Neuronal stem cell (in vitro differentiated cells): ENCODE data around the gene ZBTB24.
A peak's percentile ranks its signal among the peaks of the same experiment; 100 is the strongest.

Experiments used
- DNase-seq: peaks from one replicate; pipeline ENCODE4 v3.0.0-alpha.2; 2013; ENCODE audit warnings: low spot score
- H2AFZ ChIP-seq: one replicate; pipeline ENCODE4 v1.6.1; 2013; ENCODE audit warnings: mild to moderate bottlenecking, low read length, inconsistent platforms
- H2AK5ac ChIP-seq: 2 replicates; pipeline ENCODE4 v1.6.1; 2013; ENCODE audit warnings: low read depth, mild to moderate bottlenecking, inconsistent platforms, low read length, moderate library complexity, mixed read lengths
- H2BK120ac ChIP-seq: 2 replicates; pipeline ENCODE4 v1.6.1; 2013; ENCODE audit warnings: low read depth, mild to moderate bottlenecking, inconsistent platforms, low read length, moderate library complexity, mixed read lengths
- H2BK12ac ChIP-seq: one replicate; pipeline ENCODE4 v1.6.1; 2013; ENCODE audit warnings: low read length, inconsistent platforms
- H2BK15ac ChIP-seq: 2 replicates; pipeline ENCODE4 v1.6.1; 2013; ENCODE audit warnings: mild to moderate bottlenecking, low read length, inconsistent platforms, mixed read lengths
- H2BK5ac ChIP-seq: one replicate; pipeline ENCODE4 v1.6.1; 2013; ENCODE audit warnings: inconsistent platforms, mild to moderate bottlenecking, low read length, moderate library complexity
- H3K14ac ChIP-seq: one replicate; pipeline ENCODE4 v1.6.1; 2013; ENCODE audit warnings: low read length, inconsistent platforms
- H3K18ac ChIP-seq: 2 replicates; pipeline ENCODE4 v1.6.1; 2013; ENCODE audit warnings: low read length, inconsistent platforms
- H3K23ac ChIP-seq: 2 replicates; pipeline ENCODE4 v1.6.1; 2013; ENCODE audit warnings: low read depth, mild to moderate bottlenecking, mixed read lengths, low read length, inconsistent platforms; ENCODE audit not compliant: poor library complexity
- H3K27ac ChIP-seq: replicated peaks from 3 replicates; pipeline ENCODE4 v1.5.1; 2013; ENCODE audit warnings: low read length, inconsistent platforms
- H3K27me3 ChIP-seq, 3 experiments: 2 replicates each; pipeline ENCODE4 v1.6.1; 2013; ENCODE audit warnings: low read length in 3 of 3, mild to moderate bottlenecking in 2 of 3, inconsistent platforms in 1 of 3, low read depth in 1 of 3, mixed read lengths in 1 of 3, moderate library complexity in 1 of 3; ENCODE audit not compliant: control insufficient read depth in 3 of 3, insufficient read depth in 3 of 3
- H3K36me3 ChIP-seq, 2 donors: replicated peaks in 1 of 2; 2 replicates each; pipeline ENCODE4 v1.6.1; 2013; ENCODE audit warnings: low read length in 2 of 2; ENCODE audit not compliant: control insufficient read depth in 2 of 2, insufficient read depth in 2 of 2
- H3K4ac ChIP-seq: 2 replicates; pipeline ENCODE4 v1.6.1; 2013; ENCODE audit warnings: inconsistent platforms, mild to moderate bottlenecking, low read length, moderate library complexity
- H3K4me1 ChIP-seq, 2 donors: 1 replicate in 1 of 2; 2 replicates in 1 of 2; pipeline ENCODE4 v1.6.1; 2013; ENCODE audit warnings: low read length in 2 of 2, low read depth in 1 of 2; ENCODE audit not compliant: control insufficient read depth in 2 of 2, insufficient read depth in 1 of 2
- H3K4me2 ChIP-seq: one replicate; pipeline ENCODE4 v1.6.1; 2013; ENCODE audit warnings: mild to moderate bottlenecking, low read length, inconsistent platforms; ENCODE audit not compliant: insufficient read depth, poor library complexity, severe bottlenecking
- H3K4me3 ChIP-seq, 2 donors: 2 replicates each; pipeline ENCODE4 v1.5.1; 2013; ENCODE audit warnings: low read length in 2 of 2, mild to moderate bottlenecking in 2 of 2, inconsistent platforms in 1 of 2, moderate library complexity in 1 of 2
- H3K79me1 ChIP-seq: one replicate; pipeline ENCODE4 v1.6.1; 2013; ENCODE audit warnings: low read depth, mild to moderate bottlenecking, inconsistent platforms, low read length, moderate library complexity
- H3K9ac ChIP-seq: one replicate; pipeline ENCODE4 v1.6.1; 2013; ENCODE audit warnings: mild to moderate bottlenecking, low read depth, low read length, inconsistent platforms; ENCODE audit not compliant: poor library complexity
- H3K9me3 ChIP-seq, 2 donors: replicated peaks in 1 of 2; 2 replicates each; pipeline versions ENCODE3 to v1.6.1; 2013; ENCODE audit warnings: low read length in 2 of 2, mild to moderate bottlenecking in 2 of 2, inconsistent platforms in 1 of 2, low read depth in 1 of 2, mixed read lengths in 1 of 2, moderate library complexity in 1 of 2; ENCODE audit not compliant: control insufficient read depth in 2 of 2, insufficient read depth in 1 of 2
- H4K8ac ChIP-seq: one replicate; pipeline ENCODE4 v1.6.1; 2013; ENCODE audit warnings: low read depth, mild to moderate bottlenecking, inconsistent platforms, low read length, moderate library complexity
- H4K91ac ChIP-seq: one replicate; pipeline ENCODE4 v1.6.1; 2013; ENCODE audit warnings: low read length, low read depth, mild to moderate bottlenecking, inconsistent platforms; ENCODE audit not compliant: poor library complexity
- WGBS, 2 donors: extraction: QIAGEN DNeasy Blood & Tissue Kit; methylation state at CpG; one replicate each; pipeline ENCODE4 v1.1.7; 2013; ENCODE audit warnings: missing lambda C conversion rate in 2 of 2, mixed read lengths in 1 of 2; ENCODE audit not compliant: insufficient read length in 2 of 2, insufficient replicate concordance in 1 of 2; ENCODE audit errors: extremely low coverage in 2 of 2; 5-methylcytosine and 5-hydroxymethylcytosine counted together

Gene ZBTB24

GRCh38 chr6:109512271-109512817 is 29.3 kb upstream of the ZBTB24 start:
- H3K4me3 ChIP-seq: no peak overlapping the region
- no peaks in the 10 kb centered on the region for H3K79me1 ChIP-seq
- H2AK5ac ChIP-seq: no peak overlapping the region
- no peak overlapping the region for H3K4ac ChIP-seq
- no peak overlapping the region for H2AFZ ChIP-seq
- H3K23ac ChIP-seq: no peak overlapping the region
- no peak overlapping the region for H2BK12ac ChIP-seq
- H3K36me3 ChIP-seq: no peaks in the 10 kb centered on the region
- H2BK120ac ChIP-seq: no peak overlapping the region
- peaks cover 3 to 5% of the 10 kb centered on the region in 2 donors for H3K4me1 ChIP-seq
- H3K18ac ChIP-seq: no peak overlapping the region
- peaks cover 0 to 5% of the 10 kb centered on the region in 2 donors for H3K9me3 ChIP-seq
- H4K91ac ChIP-seq: no peak overlapping the region
- DNase-seq: no peak
- H3K27ac ChIP-seq: no peak overlapping the region
- no peak overlapping the region for H2BK15ac ChIP-seq
- no peak overlapping the region for H3K9ac ChIP-seq
- peaks cover 0 to 8% (median 0%) of the 10 kb centered on the region in 3 experiments for H3K27me3 ChIP-seq
- no peak overlapping the region for H2BK5ac ChIP-seq
- WGBS, 2 donors: no CpG with 5 or more reads among the region's 2 CpGs
- no peak overlapping the region for H3K14ac ChIP-seq
- no peak overlapping the region for H3K4me2 ChIP-seq
- no peak overlapping the region for H4K8ac ChIP-seq

GRCh38 chr6:109511832-109512231 is 28.8 kb upstream of the ZBTB24 start:
- no peak overlapping the region for H3K27ac ChIP-seq
- no peak overlapping the region for H3K9ac ChIP-seq
- no peak overlapping the region for H3K14ac ChIP-seq
- no peak overlapping the region for H3K23ac ChIP-seq
- no peak overlapping the region for H3K4me2 ChIP-seq
- no peak overlapping the region for H3K4me3 ChIP-seq
- H4K91ac ChIP-seq: no peak overlapping the region
- no CpG with 5 or more reads among the region's 2 CpGs for WGBS, 2 donors
- no peak for DNase-seq
- peaks cover 3 to 5% of the 10 kb centered on the region in 2 donors for H3K4me1 ChIP-seq
- H3K27me3 ChIP-seq: peaks cover 0 to 8% (median 0%) of the 10 kb centered on the region in 3 experiments
- no peak overlapping the region for H3K18ac ChIP-seq
- H3K79me1 ChIP-seq: no peaks in the 10 kb centered on the region
- no peak overlapping the region for H2BK12ac ChIP-seq
- no peak overlapping the region for H2AK5ac ChIP-seq
- no peak overlapping the region for H2BK15ac ChIP-seq
- H3K36me3 ChIP-seq: no peaks in the 10 kb centered on the region
- H3K4ac ChIP-seq: no peak overlapping the region
- no peak overlapping the region for H2BK120ac ChIP-seq
- H4K8ac ChIP-seq: no peak overlapping the region
- no peak overlapping the region for H2AFZ ChIP-seq
- H3K9me3 ChIP-seq: peaks cover 0 to 5% of the 10 kb centered on the region in 2 donors
- H2BK5ac ChIP-seq: no peak overlapping the region

GRCh38 chr6:109510358-109510757 is 27.3 kb upstream of the ZBTB24 start:
- no peak overlapping the region for H2AFZ ChIP-seq
- H3K14ac ChIP-seq: no peak overlapping the region
- H3K79me1 ChIP-seq: no peaks in the 10 kb centered on the region
- H2BK120ac ChIP-seq: no peak overlapping the region
- H2BK5ac ChIP-seq: no peak overlapping the region
- H3K4me2 ChIP-seq: no peak overlapping the region
- H3K27ac ChIP-seq: no peak overlapping the region
- peaks cover 0 to 5% of the 10 kb centered on the region in 2 donors for H3K9me3 ChIP-seq
- H3K23ac ChIP-seq: no peak overlapping the region
- no peaks in the 10 kb centered on the region for H3K36me3 ChIP-seq
- no peak overlapping the region for H2BK12ac ChIP-seq
- H3K18ac ChIP-seq: no peak overlapping the region
- H3K9ac ChIP-seq: no peak overlapping the region
- H4K91ac ChIP-seq: no peak overlapping the region
- no peak overlapping the region for H4K8ac ChIP-seq
- no peak for DNase-seq
- no peak overlapping the region for H2AK5ac ChIP-seq
- H3K4me3 ChIP-seq: no peak overlapping the region
- peaks cover 0 to 8% (median 0%) of the 10 kb centered on the region in 3 experiments for H3K27me3 ChIP-seq
- no peak overlapping the region for H2BK15ac ChIP-seq
- H3K4ac ChIP-seq: no peak overlapping the region
- no CpG with 5 or more reads among the region's 1 CpG for WGBS, 2 donors
- H3K4me1 ChIP-seq: peaks cover 3 to 5% of the 10 kb centered on the region in 2 donors

GRCh38 chr6:109508166-109508860 is 25.3 kb upstream of the ZBTB24 start:
- Histone ChIP-seq H3K4me3 (no peak overlapping the region), H2BK120ac (no peak overlapping the region), H3K9ac (no peak overlapping the region), H2BK12ac (no peak overlapping the region), H4K8ac (no peak overlapping the region), H2AFZ (no peak overlapping the region), H3K36me3 (no peaks in the 10 kb centered on the region), H3K79me1 (no peaks in the 10 kb centered on the region), H2BK5ac (no peak overlapping the region), H3K23ac (no peak overlapping the region), H3K27ac (peak overlapping the region; percentile 29), H3K4ac (no peak overlapping the region), H3K18ac (peak overlapping the region; percentile 20), H3K27me3 (peaks cover 0 to 4% (median 0%) of the 10 kb centered on the region in 3 experiments), H4K91ac (no peak overlapping the region), H3K4me2 (no peak overlapping the region), H3K4me1 (peaks cover under 1 to 6% of the 10 kb centered on the region in 2 donors), H2AK5ac (no peak overlapping the region), H2BK15ac (no peak overlapping the region), H3K14ac (no peak overlapping the region), H3K9me3 (peaks cover 0 to 5% of the 10 kb centered on the region in 2 donors)
- WGBS, 2 donors: no CpG with 5 or more reads among the region's 4 CpGs
- peak; percentile 31 for DNase-seq
